ENCODE data around the gene NKX1-1. TPM values are rescaled to one million over a fixed set of nuclear protein-coding genes. Genes with fewer than 3 reads are reported as not detected.

The NKX1-1 gene
- total and polyA plus RNA-seq, 4 experiments from 2014 or later: not detected

GRCh38 chr4:1421657-1422056 is 15.4 kb upstream of the NKX1-1 start:
- H3K9me3 ChIP-seq (ENCODE audit: control insufficient read depth in 1 of 2, low read length in 2 of 2): no peaks in the 10 kb centered on the region
- no peak overlapping the region for H3K4me3 ChIP-seq (ENCODE audit: low read length in 2 of 2)
- no peaks in the 10 kb centered on the region for H3K36me3 Mint-ChIP-seq
- H3K27me3 Mint-ChIP-seq: peaks cover 18 to 29% of the 10 kb centered on the region in 2 donors
- H3K27me3 ChIP-seq (ENCODE audit: insufficient read depth, low read length): no peaks in the 10 kb centered on the region
- intact Hi-C loops (cut with micrococcal nuclease): no loop called here
- H3K9me3 Mint-ChIP-seq: no peaks in the 10 kb centered on the region
- no peak for DNase-seq
- no peaks in the 10 kb centered on the region for H3K36me3 ChIP-seq (ENCODE audit: insufficient read depth, low read length)
- ChIA-PET CTCF (ENCODE audit: partially characterized antibody) (no interaction called here), POLR2A (ENCODE audit: partially characterized antibody) (no interaction called here)
- no peak overlapping the region for H3K27ac Mint-ChIP-seq
- no peaks in the 10 kb centered on the region for H3K4me1 Mint-ChIP-seq
- H3K4me3 Mint-ChIP-seq: no peak overlapping the region
- H3K4me1 ChIP-seq (ENCODE audit: insufficient read depth, low read length): no peaks in the 10 kb centered on the region
- no peak overlapping the region for H3K27ac ChIP-seq (ENCODE audit: low read depth, low read length)

- no peaks in the 10 kb centered on the region for H3K4me1 ChIP-seq (ENCODE audit: insufficient read depth, low read length)
- peaks cover 0 to 1% (median 0%) of the 10 kb centered on the region in 4 donors for H3K4me1 Mint-ChIP-seq
- H3K36me3 Mint-ChIP-seq: no peaks in the 10 kb centered on the region
- no peak overlapping the region for H3K27ac Mint-ChIP-seq
- POLR2A ChIA-PET (ENCODE audit: partially characterized antibody): no interaction called here
- intact Hi-C loops (cut with micrococcal nuclease): no loop called here
- H3K9me3 Mint-ChIP-seq: no peaks in the 10 kb centered on the region
- no peaks in the 10 kb centered on the region for H3K9me3 ChIP-seq (ENCODE audit: control insufficient read depth in 1 of 2, low read length in 2 of 2)
- no peak overlapping the region for H3K4me3 Mint-ChIP-seq
- DNase-seq: no peak
- no peaks in the 10 kb centered on the region for H3K27me3 ChIP-seq (ENCODE audit: insufficient read depth, low read length)
- H3K27ac ChIP-seq (ENCODE audit: low read depth, low read length): no peak overlapping the region
- H3K4me3 ChIP-seq (ENCODE audit: low read length in 2 of 2): no peak overlapping the region
- CTCF ChIA-PET (ENCODE audit: partially characterized antibody): interaction anchor here (0.8 kb wide), 1 partner anchor 28 kb away, joined by 3 read pairs; no protein-coding TSS in a partner anchor
- peaks cover 21 to 31% of the 10 kb centered on the region in 2 donors for H3K27me3 Mint-ChIP-seq
- H3K36me3 ChIP-seq (ENCODE audit: insufficient read depth, low read length): no peaks in the 10 kb centered on the region
Observed at GRCh38 chr4:1419708-1420107, 13.5 kb upstream of the NKX1-1 start.

DNA sequence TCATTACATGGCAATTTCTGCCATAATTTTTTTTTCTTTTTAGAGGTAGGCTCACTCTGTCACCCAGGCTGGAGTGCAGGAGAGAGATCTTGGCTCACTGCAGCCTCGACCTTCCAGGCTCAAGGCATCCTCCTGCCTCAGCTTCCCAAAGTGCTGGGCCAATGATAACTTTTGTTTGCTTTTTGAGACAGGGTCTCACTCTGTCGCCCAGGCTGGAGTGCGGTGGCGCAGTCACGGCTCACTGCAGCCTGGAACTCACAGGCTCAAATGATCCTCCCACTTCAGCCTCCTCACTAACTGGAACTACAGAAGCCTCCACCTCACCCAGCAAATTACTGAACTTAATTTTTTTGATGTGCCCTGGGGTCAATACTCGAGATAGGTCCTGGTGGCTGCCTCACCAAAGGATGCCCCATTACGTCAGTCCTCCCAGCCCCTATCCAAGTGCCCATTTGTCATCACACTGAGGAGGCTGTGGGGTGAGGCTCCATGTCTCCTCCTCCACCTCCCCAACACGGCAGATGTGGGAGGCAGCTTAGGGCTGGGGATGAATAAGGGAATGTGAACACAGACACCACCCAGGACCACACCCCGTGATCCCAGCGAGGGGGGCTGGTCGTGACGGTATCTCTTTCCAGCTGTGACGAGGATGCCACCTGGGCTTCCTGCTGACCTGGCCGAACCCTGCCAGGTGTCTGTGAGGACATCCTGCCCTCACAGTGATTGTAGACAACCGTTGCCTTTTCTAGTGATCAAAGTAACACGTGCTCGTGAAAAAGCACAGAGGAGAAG is 12.4 kb upstream of the NKX1-1 start:
- Histone ChIP-seq H3K4me3 (ENCODE audit: low read length in 2 of 2) (no peak overlapping the region), H3K4me1 (ENCODE audit: insufficient read depth, low read length) (no peaks in the 10 kb centered on the region), H3K27me3 (ENCODE audit: insufficient read depth, low read length) (no peaks in the 10 kb centered on the region), H3K9me3 (ENCODE audit: control insufficient read depth in 1 of 2, low read length in 2 of 2) (no peaks in the 10 kb centered on the region), H3K27ac (ENCODE audit: low read depth, low read length) (no peak overlapping the region), H3K36me3 (ENCODE audit: insufficient read depth, low read length) (no peaks in the 10 kb centered on the region)
- no peaks in the 10 kb centered on the region for H3K9me3 Mint-ChIP-seq
- H3K27ac Mint-ChIP-seq: no peak overlapping the region
- ChIA-PET POLR2A (ENCODE audit: partially characterized antibody) (no interaction called here), CTCF (ENCODE audit: partially characterized antibody) (no interaction called here)
- intact Hi-C loops (cut with micrococcal nuclease): no loop called here
- peaks cover 18 to 30% of the 10 kb centered on the region in 2 donors for H3K27me3 Mint-ChIP-seq
- peaks cover 0 to 1% (median 0%) of the 10 kb centered on the region in 4 donors for H3K4me1 Mint-ChIP-seq
- H3K4me3 Mint-ChIP-seq: no peak overlapping the region
- DNase-seq: no peak
- H3K36me3 Mint-ChIP-seq: no peaks in the 10 kb centered on the region

DNA sequence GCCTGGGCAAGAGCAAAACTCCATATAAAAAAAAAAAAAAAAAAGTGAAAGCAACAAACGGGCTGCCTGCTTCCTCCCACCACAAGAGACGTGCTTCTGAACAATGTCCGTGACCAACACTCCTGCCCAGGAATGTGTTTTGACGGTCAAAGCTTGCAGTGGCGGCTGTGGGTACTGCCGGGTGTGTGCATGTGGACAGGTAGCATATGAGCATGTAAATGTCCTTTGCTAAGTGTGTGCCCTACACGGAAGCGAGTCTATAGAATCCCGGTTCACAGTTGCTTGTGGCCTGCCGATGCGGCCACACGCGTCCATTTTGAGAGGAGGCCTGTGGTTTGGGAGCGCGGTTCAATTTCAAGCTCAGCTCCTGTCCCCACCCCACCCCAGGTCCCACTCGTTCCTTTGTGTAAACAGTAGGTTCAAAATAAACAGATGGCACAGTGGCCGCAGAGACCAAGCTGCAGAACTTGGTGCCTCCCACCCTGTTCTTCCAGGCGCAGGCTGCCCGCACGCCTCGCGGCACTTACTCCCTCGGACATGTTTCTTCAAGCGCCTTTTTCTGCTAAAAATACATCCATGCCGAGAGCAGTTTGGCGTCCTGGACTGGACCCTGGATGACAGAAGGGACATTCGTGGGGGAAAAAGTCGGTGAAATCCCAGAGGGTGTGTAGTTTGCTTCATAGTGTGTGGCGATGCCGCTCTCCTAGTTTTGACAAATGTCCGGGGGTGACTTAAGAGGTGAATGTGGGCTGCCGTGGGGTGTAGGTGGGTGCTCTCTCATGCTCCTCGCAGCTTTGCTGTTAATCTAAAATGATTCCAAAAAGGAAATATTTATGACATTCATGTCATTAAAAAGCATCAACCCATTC is 11.5 kb upstream of the NKX1-1 start:
- DNase-seq: no peak
- H3K4me3 Mint-ChIP-seq: no peak overlapping the region
- H3K27ac Mint-ChIP-seq: no peak overlapping the region
- H3K27ac ChIP-seq (ENCODE audit: low read depth, low read length): no peak overlapping the region
- ChIA-PET POLR2A (ENCODE audit: partially characterized antibody) (no interaction called here), CTCF (ENCODE audit: partially characterized antibody) (no interaction called here)
- H3K36me3 ChIP-seq (ENCODE audit: insufficient read depth, low read length): no peaks in the 10 kb centered on the region
- no peaks in the 10 kb centered on the region for H3K9me3 Mint-ChIP-seq
- peaks cover 19 to 35% of the 10 kb centered on the region in 2 donors for H3K27me3 Mint-ChIP-seq
- no peaks in the 10 kb centered on the region for H3K27me3 ChIP-seq (ENCODE audit: insufficient read depth, low read length)
- no peaks in the 10 kb centered on the region for H3K4me1 ChIP-seq (ENCODE audit: insufficient read depth, low read length)
- no peak overlapping the region for H3K4me3 ChIP-seq (ENCODE audit: low read length in 2 of 2)
- H3K36me3 Mint-ChIP-seq: no peaks in the 10 kb centered on the region
- H3K4me1 Mint-ChIP-seq: peaks cover 0 to 6% (median under 1%) of the 10 kb centered on the region in 4 donors
- H3K9me3 ChIP-seq (ENCODE audit: control insufficient read depth in 1 of 2, low read length in 2 of 2): no peaks in the 10 kb centered on the region
- intact Hi-C loops (cut with micrococcal nuclease): no loop called here

DNA sequence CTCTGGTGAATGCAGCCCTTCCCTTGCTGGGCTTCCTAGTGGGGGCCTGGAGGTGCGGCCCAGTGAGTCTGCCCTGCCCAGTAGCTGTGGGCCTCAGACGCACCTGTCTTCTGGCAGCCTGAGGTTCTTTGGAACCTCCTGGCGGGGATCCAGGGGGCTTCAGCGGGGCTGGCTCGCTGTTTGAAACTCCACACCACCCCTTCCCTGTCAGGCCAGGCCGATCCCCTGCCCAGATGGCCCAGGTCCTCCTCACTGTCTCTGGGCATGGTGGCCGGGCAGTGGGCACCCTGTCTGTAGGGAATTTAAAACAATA is 10.7 kb upstream of the NKX1-1 start:
- no peaks in the 10 kb centered on the region for H3K36me3 Mint-ChIP-seq
- H3K4me1 Mint-ChIP-seq: peaks cover 0 to 7% (median under 1%) of the 10 kb centered on the region in 4 donors
- H3K4me3 Mint-ChIP-seq: no peak overlapping the region
- CTCF ChIA-PET (ENCODE audit: partially characterized antibody): no interaction called here
- Histone ChIP-seq H3K27me3 (ENCODE audit: insufficient read depth, low read length) (no peaks in the 10 kb centered on the region), H3K36me3 (ENCODE audit: insufficient read depth, low read length) (no peaks in the 10 kb centered on the region), H3K4me1 (ENCODE audit: insufficient read depth, low read length) (no peaks in the 10 kb centered on the region), H3K9me3 (ENCODE audit: control insufficient read depth in 1 of 2, low read length in 2 of 2) (no peaks in the 10 kb centered on the region), H3K27ac (ENCODE audit: low read depth, low read length) (no peak overlapping the region), H3K4me3 (ENCODE audit: low read length in 2 of 2) (no peak overlapping the region)
- H3K9me3 Mint-ChIP-seq: no peaks in the 10 kb centered on the region
- H3K27ac Mint-ChIP-seq: no peak overlapping the region
- POLR2A ChIA-PET (ENCODE audit: partially characterized antibody): no interaction called here
- intact Hi-C loops (cut with micrococcal nuclease): no loop called here
- DNase-seq: no peak
- peaks cover 21 to 37% of the 10 kb centered on the region in 2 donors for H3K27me3 Mint-ChIP-seq

DNA sequence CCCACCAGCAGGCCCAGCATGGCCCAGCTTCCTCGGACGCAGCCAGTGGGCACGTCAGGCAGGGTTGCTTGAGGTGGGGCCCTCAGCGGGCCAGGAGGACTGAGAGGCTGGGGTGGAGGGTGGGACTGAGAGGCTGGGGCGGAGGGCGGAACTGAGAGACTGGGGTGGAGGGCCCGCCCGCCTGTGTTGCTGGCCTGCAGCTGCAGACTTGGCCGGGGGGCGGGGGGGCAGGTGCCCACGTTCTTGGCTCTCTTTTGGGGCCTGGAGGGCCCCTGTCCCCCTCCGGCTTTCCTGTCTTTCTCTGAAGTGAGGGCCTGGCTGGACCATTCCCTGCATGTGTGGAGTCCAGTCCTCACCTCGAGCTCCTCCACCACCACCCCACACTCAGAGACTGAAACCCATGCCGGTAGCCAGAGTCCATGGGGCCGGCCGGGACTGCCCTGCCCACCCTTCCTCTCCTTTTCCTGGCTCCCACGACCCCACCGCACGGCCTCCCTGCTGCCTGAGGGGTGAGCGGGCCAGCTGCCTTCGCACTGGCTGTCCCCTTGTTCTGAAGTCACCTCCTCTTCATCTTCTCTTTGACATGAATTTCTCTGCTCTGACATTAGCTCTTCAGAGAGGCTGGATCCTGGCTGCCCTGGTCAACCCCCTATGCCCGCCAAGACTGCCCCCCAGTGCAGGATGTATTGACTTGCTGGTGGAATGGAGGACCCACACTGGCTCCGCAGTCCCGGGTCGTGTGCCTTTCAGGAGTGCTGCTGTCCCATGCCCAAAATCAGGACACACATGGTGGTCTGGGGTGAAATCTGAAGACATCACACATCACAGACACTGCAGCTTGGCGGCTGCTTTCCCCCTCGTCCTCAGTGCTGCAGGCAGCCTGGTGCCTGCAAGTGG is 10.1 kb upstream of the NKX1-1 start:
- Mint-ChIP-seq H3K4me1 (peaks cover 0 to 7% (median under 1%) of the 10 kb centered on the region in 4 donors), H3K27ac (no peak overlapping the region), H3K27me3 (peaks cover 22 to 36% of the 10 kb centered on the region in 2 donors), H3K9me3 (peaks cover 0 to 2% (median 0%) of the 10 kb centered on the region in 8 donors), H3K4me3 (no peak overlapping the region), H3K36me3 (no peaks in the 10 kb centered on the region)
- no peak for DNase-seq
- POLR2A ChIA-PET (ENCODE audit: partially characterized antibody): no interaction called here
- Histone ChIP-seq H3K27ac (ENCODE audit: low read depth, low read length) (no peak overlapping the region), H3K9me3 (ENCODE audit: control insufficient read depth in 1 of 2, low read length in 2 of 2) (no peaks in the 10 kb centered on the region), H3K4me3 (ENCODE audit: low read length in 2 of 2) (no peak overlapping the region), H3K36me3 (ENCODE audit: insufficient read depth, low read length) (no peaks in the 10 kb centered on the region), H3K4me1 (ENCODE audit: insufficient read depth, low read length) (no peaks in the 10 kb centered on the region), H3K27me3 (ENCODE audit: insufficient read depth, low read length) (no peaks in the 10 kb centered on the region)
- intact Hi-C loops (cut with micrococcal nuclease): no loop called here
- CTCF ChIA-PET (ENCODE audit: partially characterized antibody): no interaction called here

- intact Hi-C loops (cut with micrococcal nuclease): no loop called here
- Histone ChIP-seq H3K27ac (ENCODE audit: low read depth, low read length) (no peak overlapping the region), H3K4me3 (ENCODE audit: low read length in 2 of 2) (no peak overlapping the region), H3K9me3 (ENCODE audit: control insufficient read depth in 1 of 2, low read length in 2 of 2) (no peaks in the 10 kb centered on the region), H3K27me3 (ENCODE audit: insufficient read depth, low read length) (no peaks in the 10 kb centered on the region), H3K36me3 (ENCODE audit: insufficient read depth, low read length) (no peaks in the 10 kb centered on the region), H3K4me1 (ENCODE audit: insufficient read depth, low read length) (no peaks in the 10 kb centered on the region)
- Mint-ChIP-seq H3K4me3 (peak overlapping the region in 1 of 8 donors; percentile 52), H3K27ac (no peak overlapping the region), H3K27me3 (peaks cover 26 to 38% of the 10 kb centered on the region in 2 donors), H3K36me3 (no peaks in the 10 kb centered on the region), H3K4me1 (peaks cover 0 to 7% (median under 1%) of the 10 kb centered on the region in 4 donors), H3K9me3 (peaks cover 0 to 2% (median 0%) of the 10 kb centered on the region in 8 donors)
- ChIA-PET POLR2A (ENCODE audit: partially characterized antibody) (no interaction called here), CTCF (ENCODE audit: partially characterized antibody) (no interaction called here)
- no peak for DNase-seq
Observed at GRCh38 chr4:1415681-1415981, 9.4 kb upstream of the NKX1-1 start.
